Limb (tissue), 2 donors: Measurements from ENCODE around the gene UROS.

ENCODE experiments used
- DNase-seq, 2 donors: peaks; one replicate each; pipeline ENCODE4 v3.0.0-alpha.2; 2016; ENCODE audit errors: extremely low spot score in 2 of 2

The UROS gene

GRCh38 chr10:125765835-125766234 lies 57.2 kb downstream of the UROS start:
- DNase-seq, result no peak

- no peak for DNase-seq
Observed at GRCh38 chr10:125762692-125763648, 60.1 kb downstream of the UROS start.

- no peak for DNase-seq
Observed at GRCh38 chr10:125761961-125762360, 61.1 kb downstream of the UROS start.

GRCh38 chr10:125757742-125758141 lies 65.3 kb downstream of the UROS start:
- DNase-seq, result no peak

- no peak for DNase-seq
Observed at GRCh38 chr10:125756853-125757487, 66.1 kb downstream of the UROS start.

- no peak for DNase-seq
Observed at GRCh38 chr10:125756196-125756595, 66.9 kb downstream of the UROS start.

GRCh38 chr10:125747417-125747816 lies 75.6 kb downstream of the UROS start:
- no peak for DNase-seq

- DNase-seq, result no peak
Observed at GRCh38 chr10:125744909-125745308, 78.1 kb downstream of the UROS start.

- peak in 1 of 2 donors; percentile 17 for DNase-seq
Observed at GRCh38 chr10:125742465-125742864, 80.6 kb downstream of the UROS start.

- DNase-seq, result no peak
Observed at GRCh38 chr10:125739994-125740679, 82.9 kb downstream of the UROS start.
